HG03139 (cell line): Measurements from ENCODE around the gene ACP5.
A peak's percentile ranks its signal among the peaks of the same experiment; 100 is the strongest.
"Not testable (repeated sequence)": the region's sequence is repeated elsewhere in the genome, so short reads cannot be mapped to it uniquely, and the experiment has no call there.

ENCODE experiments used
- ATAC-seq: cut with Tn5 transposase; IDR thresholded peaks from one replicate; pipeline ENCODE4 v1.9.1; 2021; ENCODE audit not compliant: unreplicated experiment

The ACP5 gene

GRCh38 chr19:11580116-11580515 is 2.7 kb upstream of the ACP5 start:
- ATAC-seq, result no peak

GRCh38 chr19:11578258-11579142 is 1.1 kb upstream of the ACP5 start:
- ATAC-seq, result no peak

- ATAC-seq, result no peak
Measured at GRCh38 chr19:11576227-11576626, 1.2 kb downstream of the ACP5 start.

GRCh38 chr19:11574689-11575088 is 2.8 kb downstream of the ACP5 start:
- no peak for ATAC-seq

GRCh38 chr19:11573763-11574162 is 3.7 kb downstream of the ACP5 start:
- ATAC-seq, result not testable (repeated sequence)

DNA sequence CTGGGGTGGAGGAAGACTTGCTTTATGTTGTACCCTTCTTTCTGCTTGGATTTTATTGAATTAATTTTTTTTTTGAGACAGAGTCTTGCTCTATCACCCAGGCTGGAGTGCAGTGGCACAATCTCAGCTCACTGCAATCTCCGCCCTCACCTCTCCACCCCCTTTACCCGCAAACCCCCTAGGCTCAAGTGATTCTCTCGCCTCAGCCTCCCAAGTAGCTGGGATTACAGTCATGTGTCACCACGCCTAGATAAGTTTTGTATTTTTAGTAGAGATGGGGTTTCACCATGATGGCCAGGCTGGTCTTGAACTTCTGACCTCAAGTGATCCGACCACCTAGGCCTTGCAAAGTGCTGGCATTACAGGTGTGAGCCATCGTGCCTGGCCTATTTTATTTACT is 4.1 kb downstream of the ACP5 start:
- not testable (repeated sequence) for ATAC-seq

GRCh38 chr19:11570039-11570462 is 7.4 kb downstream of the ACP5 start:
- ATAC-seq, result no peak

GRCh38 chr19:11566164-11566563 is 11.3 kb downstream of the ACP5 start:
- no peak for ATAC-seq

GRCh38 chr19:11565649-11565980 is 11.8 kb downstream of the ACP5 start:
- not testable (repeated sequence) for ATAC-seq

- ATAC-seq, result not testable (repeated sequence)
Measured at GRCh38 chr19:11564082-11564807, 13.2 kb downstream of the ACP5 start.

DNA sequence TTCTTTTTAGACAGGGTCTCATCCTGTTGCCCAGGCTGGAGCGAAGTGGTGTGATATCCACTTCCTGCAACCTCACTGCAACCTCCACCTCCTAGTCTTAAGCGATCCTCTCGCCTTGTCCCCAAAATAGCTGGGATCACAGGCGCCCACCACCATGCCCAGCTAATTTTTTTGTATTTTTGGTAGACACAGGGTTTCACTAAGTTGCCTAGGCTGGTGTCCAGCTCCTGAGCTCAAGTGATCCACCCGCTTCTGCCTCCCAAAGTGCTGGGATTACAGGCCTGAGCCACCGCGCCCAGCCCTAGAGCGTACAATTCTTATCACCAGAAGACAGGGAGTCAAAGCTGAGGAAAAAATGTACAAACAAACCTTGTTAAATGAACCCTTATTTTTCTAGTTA is 13.9 kb downstream of the ACP5 start:
- no peak for ATAC-seq

- no peak for ATAC-seq
Measured at GRCh38 chr19:11560404-11561051, 16.9 kb downstream of the ACP5 start.

GRCh38 chr19:11558881-11559828 is 18.3 kb downstream of the ACP5 start, which contains the start of gene ELOF1:
Gene ELOF1 (minus strand): TSS chr19:11559230. CDS start chr19:11554347, 4,883 bp downstream.
- ATAC-seq, result peak; percentile 74

DNA sequence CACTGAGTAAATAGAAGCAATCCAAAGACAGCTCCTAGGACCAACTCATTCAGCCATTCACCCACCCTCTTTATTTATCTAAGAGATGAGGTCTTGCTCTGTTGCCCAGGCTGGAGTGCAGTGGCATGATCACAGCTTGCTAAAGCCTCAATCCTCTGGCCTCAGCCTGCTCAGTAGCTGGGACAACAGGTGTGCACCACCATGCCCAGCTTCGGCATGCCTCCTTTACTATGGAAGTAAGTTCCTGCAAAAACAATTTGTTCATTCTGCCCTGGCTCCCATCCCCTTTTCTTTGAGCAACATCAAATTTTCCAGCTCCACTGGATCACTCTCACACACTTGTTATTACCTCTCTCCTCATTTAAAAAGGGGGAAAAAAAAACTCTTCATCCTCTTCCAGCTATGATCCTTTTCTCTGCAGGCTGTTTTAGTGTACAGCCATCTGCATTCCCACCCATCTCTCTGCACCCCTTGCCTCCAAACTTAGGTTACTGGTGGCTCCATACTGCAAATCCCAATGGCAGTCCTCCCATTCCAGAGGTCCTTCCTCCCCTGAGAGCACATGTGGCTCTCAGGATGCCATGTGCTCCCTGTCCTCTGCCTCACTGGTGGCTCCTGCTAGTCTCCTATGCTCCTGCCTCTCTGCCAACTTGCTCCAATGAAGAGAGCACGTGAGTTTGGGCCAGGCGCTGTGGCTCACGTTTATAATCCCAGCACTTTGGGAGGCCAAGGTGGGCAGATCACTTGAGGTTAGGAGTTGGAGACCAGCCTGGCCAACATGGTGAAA is 20.6 kb downstream of the ACP5 start:
- no peak for ATAC-seq

DNA sequence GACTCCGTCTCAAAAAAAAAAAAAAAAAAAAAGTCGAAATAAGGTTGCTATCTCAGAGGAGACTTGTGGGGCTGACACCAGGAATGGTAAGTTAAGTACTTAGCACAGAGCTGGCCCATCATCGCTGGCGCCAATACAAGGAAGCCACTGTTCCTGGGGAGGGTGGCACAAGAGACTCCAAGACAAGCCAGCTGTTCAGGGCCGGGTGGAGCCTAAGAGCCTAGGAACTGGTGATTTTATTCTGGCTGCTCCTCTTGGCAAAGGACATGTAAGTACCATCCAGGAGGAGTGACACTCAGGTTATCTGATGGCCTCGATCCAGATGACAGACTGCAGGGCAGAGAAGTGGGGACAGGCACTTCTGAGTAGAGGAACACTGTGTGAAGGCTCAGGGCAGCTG is 22.2 kb downstream of the ACP5 start:
- no peak for ATAC-seq

GRCh38 chr19:11554160-11554559 is 23.3 kb downstream of the ACP5 start:
- no peak for ATAC-seq

GRCh38 chr19:11552666-11553372 is 24.6 kb downstream of the ACP5 start:
- ATAC-seq, result no peak

DNA sequence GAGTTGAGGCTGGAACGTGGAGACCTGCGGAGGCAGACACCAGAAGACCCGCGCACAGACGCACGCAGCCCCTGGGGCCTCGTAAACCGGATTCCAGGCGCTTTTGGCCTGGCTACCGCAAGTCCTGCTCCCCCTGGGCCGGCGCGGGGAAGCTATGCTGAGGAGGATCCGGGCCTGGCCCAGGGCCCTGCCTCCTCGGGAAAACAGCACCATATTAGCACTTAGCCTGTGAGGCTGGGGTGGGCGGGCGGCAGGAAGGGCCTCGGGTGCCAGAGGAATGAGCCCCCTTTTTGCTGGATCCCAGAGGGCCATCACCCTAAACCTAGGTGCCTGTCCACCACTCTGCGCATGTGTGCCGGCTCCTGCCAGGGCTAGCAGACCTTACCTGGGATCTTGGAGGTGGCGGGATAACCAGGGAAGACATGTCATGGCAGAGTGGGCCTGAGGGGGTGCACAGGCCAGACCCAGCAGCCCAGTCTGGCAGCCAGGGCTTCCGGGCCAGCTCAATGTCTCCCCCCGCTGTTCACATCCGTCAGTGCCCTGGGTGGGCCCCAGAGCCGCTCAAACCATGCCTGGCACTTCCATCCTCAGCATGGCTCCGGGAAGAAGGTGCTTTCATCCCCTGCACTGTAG is 25.7 kb downstream of the ACP5 start:
- no peak for ATAC-seq

DNA sequence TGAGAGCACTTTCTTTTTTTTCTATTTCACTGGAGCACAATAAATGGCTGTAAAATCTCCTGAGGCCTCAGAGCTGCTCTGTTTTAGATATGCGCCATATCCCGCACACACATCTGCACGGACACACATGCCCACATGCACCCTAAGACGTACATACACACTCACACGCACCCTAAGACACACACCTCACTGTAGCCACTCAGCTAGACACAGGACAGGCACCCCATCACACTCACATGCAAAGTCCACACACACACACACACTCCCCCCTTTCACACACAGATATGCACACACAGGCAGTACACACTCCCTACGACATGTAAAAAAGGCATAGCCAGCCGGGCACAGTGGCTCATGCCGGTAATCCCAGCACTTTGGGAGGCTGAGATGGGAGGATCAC is 27.2 kb downstream of the ACP5 start:
- ATAC-seq, result no peak
